Heart right ventricle (tissue), 16 donors: ENCODE results near the gene PHGDH. TPM values are rescaled to one million over a fixed set of nuclear protein-coding genes. Genes with fewer than 3 reads are reported as not detected.

Experiments used
- ATAC-seq, 8 donors: fragments of 200-7000 bp; cut with Tn5 transposase; one replicate each; pipeline ENCODE4 v1.9.1; 2020; ENCODE audit warnings: mild to moderate bottlenecking in 8 of 8, moderate library complexity in 8 of 8, moderate number of reproducible peaks in 1 of 8
- DNase-seq, 2 donors: peaks; one replicate each; pipeline ENCODE4 v3.0.0-alpha.2; 2020
- H3K27ac ChIP-seq, 10 donors: fragments of 200-600 bp; sonication (generic) in 2 of 10; one replicate each; pipeline versions ENCODE4 v1.5.0 to v1.8.0; 2020 to 2022; ENCODE audit warnings: mild to moderate bottlenecking in 3 of 10
- H3K27me3 ChIP-seq, 7 donors: fragments of 200-600 bp; one replicate each; pipeline ENCODE4 v1.8.0; 2021 to 2022; ENCODE audit warnings: mild to moderate bottlenecking in 2 of 7
- H3K36me3 ChIP-seq, 9 donors: fragments of 200-600 bp; sonication (generic) in 1 of 9; one replicate each; pipeline versions ENCODE4 v1.5.0 to v1.8.0; 2020 to 2022; ENCODE audit warnings: mild to moderate bottlenecking in 2 of 9
- H3K4me1 ChIP-seq, 9 donors: fragments of 200-600 bp; sonication (generic) in 1 of 9; one replicate each; pipeline versions ENCODE4 v1.5.0 to v1.8.0; 2020 to 2022; ENCODE audit warnings: mild to moderate bottlenecking in 4 of 9
- H3K4me3 ChIP-seq, 10 donors: fragments of 200-600 bp; sonication (generic) in 2 of 10; one replicate each; pipeline versions ENCODE4 v1.5.0 to v1.8.0; 2020 to 2022; ENCODE audit warnings: mild to moderate bottlenecking in 7 of 10, moderate library complexity in 2 of 10
- H3K9me3 ChIP-seq, 11 donors: fragments of 200-600 bp in 10 of 11; sonication (generic) in 2 of 11; one replicate each; pipeline versions ENCODE4 v1.5.0 to v1.8.0; 2013 to 2022; ENCODE audit warnings: mild to moderate bottlenecking in 2 of 11, control low read depth in 1 of 11, moderate library complexity in 1 of 11
- CTCF ChIP-seq, 9 donors: fragments of 200-600 bp; sonication (generic) in 2 of 9; IDR thresholded peaks; one replicate each; pipeline versions ENCODE4 v1.5.0 to v1.8.0; 2021 to 2022; ENCODE audit warnings: antibody characterized with exemption in 9 of 9, mild to moderate bottlenecking in 5 of 9, moderate library complexity in 1 of 9
- WGBS, 2 donors: extraction: QIAGEN DNeasy Blood & Tissue Kit; methylation state at CpG; one replicate each; pipeline ENCODE4 v1.1.7; 2013; ENCODE audit warnings: inconsistent platforms in 1 of 2; 5-methylcytosine and 5-hydroxymethylcytosine counted together
- intact Hi-C, 10 donors: fragments of 100-400 bp; cut with DNase I; formaldehyde crosslinking; loops; one replicate each; pipeline versions ENCODE4 v1.11.1 to v1.14.2; 2022
- polyA plus RNA-seq, 2 donors: library from polyadenylated mRNA; stranded (reverse); fragments of 200-250 nt; gene quantifications; one replicate each; pipeline ENCODE4 v1.2.3, GENCODE V29; 2013
- total RNA-seq, 10 donors: library from RNA; stranded (reverse); fragmentation: NEBNext Ultra II Directional in 3 of 10; extraction: Animal tissue kit (Norgen Biotek cat#: 25700) in 3 of 10; gene quantifications; one replicate each; pipeline versions ENCODE4 v1.2.1 to v1.2.4, GENCODE V29; 2021 to 2023
- donor health status: Arrhythmogenic right ventricular cardiomyopathy.
- donor health status: ischemic (EF 13 %, LVEDD 7.1; RV severe dilation, severe dysfunction).
- donor health status: healthy with polysubstance abuse.
- donor health status: DM: no; HTN: yes; CAD: no.
- donor health status: DM: no; HTN: no; CAD: no.
- donor health status: ischemic (EF 25% LVEDD 6.9; RV normal size, moderate dysfunction).
- donor health status: ischemic (EF 25% LVEDD 5.7; RV mildly dilated, moderate dysfunction).
- donor health status: healthy.
- donor health status: DM: yes; HTN: yes; CAD: no.
- donor health status: Ischemic cardiomyopathy.
- donor health status: ischemic (EF 35%, LVEDD 5.7; RV mildly dilated, moderate dysfunction).
- donor health status: nonischemic (EF 11% LVEDD 7.7; RV severe dilation, severe dysfunction).
- donor health status: DM: yes; HTN: yes; CAD: no.
- donor health status: PGD.
- donor health status: ischemic (EF 29% LVEDD 5.4; RV normal size, mild dysfunction).
- donor health status: nonischemic (EF 23%, LVEDD 6.1; RV moderate dilation, normal function).

The PHGDH gene
- total and polyA plus RNA-seq, 12 donors, result 3.8 to 23.4 (median 5.0) TPM

- no peak overlapping the region for H3K4me3 ChIP-seq
- no peaks in the 10 kb centered on the region for H3K36me3 ChIP-seq
- DNase-seq, result no peak
- H3K4me1 ChIP-seq, result peaks cover 0 to 50% (median 14%) of the 10 kb centered on the region in 9 donors
- H3K27ac ChIP-seq, result peak overlapping the region in 1 of 10 donors; percentile 58
- no peak for ATAC-seq
- WGBS, 2 donors, result 88 to 93% methylated on average over 13 of the region's 13 CpGs
- intact Hi-C loops, result loop anchor here in 2 of 10 donors (5.0 to 10.0 kb wide), 3 partner anchors 66 to 204 kb away; no protein-coding TSS in a partner anchor
- no peaks in the 10 kb centered on the region for H3K27me3 ChIP-seq
- no peak for TF ChIP-seq CTCF (IDR thresholded peaks at IDR 0.05)
- no peaks in the 10 kb centered on the region for H3K9me3 ChIP-seq
Observed at GRCh38 chr1:119740896-119741780, 29.4 kb downstream of the PHGDH start.

- intact Hi-C loops, result loop anchor here in 2 of 10 donors (5.0 to 10.0 kb wide), 3 partner anchors 65 to 203 kb away; no protein-coding TSS in a partner anchor
- no peak overlapping the region for H3K4me3 ChIP-seq
- 47 to 53% methylated on average over 7 of the region's 7 CpGs for WGBS, 2 donors
- H3K9me3 ChIP-seq, result no peaks in the 10 kb centered on the region
- no peaks in the 10 kb centered on the region for H3K36me3 ChIP-seq
- ATAC-seq (peak; percentile 46 to 84 (median 72)), DNase-seq (peak; percentile 34 to 39)
- peak overlapping the region in 8 of 10 donors; percentile 22 to 76 (median 60) for H3K27ac ChIP-seq
- H3K27me3 ChIP-seq, result no peaks in the 10 kb centered on the region
- TF ChIP-seq CTCF (IDR thresholded peaks at IDR 0.05), result no peak
- peaks cover 0 to 45% (median 8%) of the 10 kb centered on the region in 9 donors for H3K4me1 ChIP-seq
Observed at GRCh38 chr1:119742202-119742601, 30.5 kb downstream of the PHGDH start.

- H3K9me3 ChIP-seq, result no peaks in the 10 kb centered on the region
- no peaks in the 10 kb centered on the region for H3K27me3 ChIP-seq
- peak in 5 of 8 donors; percentile 1 to 23 (median 3) for ATAC-seq
- 75 to 77% methylated on average over 7 of the region's 7 CpGs for WGBS, 2 donors
- no peak overlapping the region for H3K4me3 ChIP-seq
- TF ChIP-seq CTCF (IDR thresholded peaks at IDR 0.05), result no peak
- intact Hi-C loops, result loop anchor here in 2 of 10 donors (5.0 to 10.0 kb wide), 3 partner anchors 65 to 202 kb away; no protein-coding TSS in a partner anchor
- DNase-seq, result no peak
- H3K27ac ChIP-seq, result peak overlapping the region in 8 of 10 donors; percentile 1 to 76 (median 60)
- H3K4me1 ChIP-seq, result peaks cover 0 to 45% (median 9%) of the 10 kb centered on the region in 9 donors
- no peaks in the 10 kb centered on the region for H3K36me3 ChIP-seq
Observed at GRCh38 chr1:119742677-119743076, 30.9 kb downstream of the PHGDH start.

GRCh38 chr1:119743308-119743707 lies 31.6 kb downstream of the PHGDH start:
- TF ChIP-seq CTCF (IDR thresholded peaks at IDR 0.05), result no peak
- Histone ChIP-seq H3K27me3 (no peaks in the 10 kb centered on the region), H3K4me3 (no peak overlapping the region), H3K4me1 (peaks cover 0 to 45% (median 9%) of the 10 kb centered on the region in 9 donors), H3K36me3 (no peaks in the 10 kb centered on the region), H3K9me3 (no peaks in the 10 kb centered on the region), H3K27ac (peak overlapping the region in 2 of 10 donors; percentile 32 to 58)
- WGBS, 2 donors, result 53 to 63% methylated on average over 3 of the region's 3 CpGs
- ATAC-seq, result peak in 3 of 8 donors; percentile 2 to 16 (median 4)
- peak in 1 of 2 donors; percentile 20 for DNase-seq
- intact Hi-C loops, result loop anchor here in 2 of 10 donors (5.0 to 10.0 kb wide), 3 partner anchors 64 to 201 kb away; no protein-coding TSS in a partner anchor
